ENCODE data around the gene OGFOD1.

Gene OGFOD1

DNA sequence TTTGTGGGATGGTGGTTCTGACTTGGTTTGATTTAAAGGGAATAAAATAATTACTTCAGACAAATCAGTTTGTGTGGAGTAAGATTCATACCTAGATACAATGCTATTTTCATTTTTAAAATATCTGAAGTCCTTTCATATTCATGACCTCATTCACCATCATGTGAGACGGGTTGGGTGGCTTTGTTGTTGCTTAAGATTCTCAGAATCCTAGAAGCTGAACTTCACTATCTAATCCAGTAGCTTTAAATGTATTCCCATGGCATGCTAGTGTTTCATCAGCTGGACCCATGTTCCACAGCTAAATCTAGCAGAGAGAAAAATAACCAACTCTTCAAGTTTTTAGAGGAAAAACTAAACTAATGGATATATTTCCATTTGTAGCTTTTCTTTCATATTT, 23.3 kb upstream of the OGFOD1 start:
- ATAC-seq, result no peak

DNA sequence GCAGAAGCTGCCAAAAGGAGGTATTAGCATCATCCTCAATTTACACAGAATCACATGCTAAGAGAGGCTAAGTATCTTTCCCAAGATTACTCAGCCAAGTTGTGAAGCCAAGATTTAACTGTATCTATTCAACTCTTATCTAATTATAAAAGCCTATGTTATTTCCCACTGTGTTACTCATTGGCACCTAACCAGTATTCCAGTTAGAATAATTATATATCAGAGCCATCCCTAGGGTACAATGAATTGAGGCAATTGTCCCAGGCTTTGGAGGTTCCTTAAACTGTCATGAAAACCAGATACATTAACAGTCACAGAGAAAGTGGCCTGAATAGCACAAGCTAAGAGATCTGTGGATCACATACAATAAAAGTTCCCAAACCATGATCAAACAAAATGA, 15.1 kb upstream of the OGFOD1 start:
- no peak for ATAC-seq

More for the DNA sequence above, 23.3 kb upstream of the OGFOD1 start:
- TF ChIP-seq ZNF565 (CRISPR knock-in tag; conservative IDR thresholded peaks at IDR 0.05; ENCODE audit: low read depth) (no peak), ARNTL (CRISPR knock-in tag; IDR thresholded peaks at IDR 0.05; ENCODE audit: borderline replicate concordance, low read depth) (no peak), ZC3H10 (CRISPR knock-in tag; IDR thresholded peaks at IDR 0.05) (no peak), ESRRG (CRISPR knock-in tag; IDR thresholded peaks at IDR 0.05) (no peak), ZFP3 (CRISPR knock-in tag; IDR thresholded peaks at IDR 0.05) (no peak), OSR1 (CRISPR knock-in tag; IDR thresholded peaks at IDR 0.05) (no peak), PPARA (CRISPR knock-in tag; IDR thresholded peaks at IDR 0.05; ENCODE audit: borderline replicate concordance) (no peak), BACH2 (CRISPR knock-in tag; IDR thresholded peaks at IDR 0.05; ENCODE audit: borderline replicate concordance) (no peak), ZFP30 (CRISPR knock-in tag; IDR thresholded peaks at IDR 0.05) (no peak), ISL1 (CRISPR knock-in tag; IDR thresholded peaks at IDR 0.05) (no peak), CSDC2 (CRISPR knock-in tag; IDR thresholded peaks at IDR 0.05) (no peak), GLIS3 (CRISPR knock-in tag; IDR thresholded peaks at IDR 0.05) (no peak), RARB (CRISPR knock-in tag; IDR thresholded peaks at IDR 0.05) (no peak), TCF4 (CRISPR knock-in tag; IDR thresholded peaks at IDR 0.05; ENCODE audit: borderline replicate concordance) (no peak)
- TF ChIP-seq, protein P1, sequence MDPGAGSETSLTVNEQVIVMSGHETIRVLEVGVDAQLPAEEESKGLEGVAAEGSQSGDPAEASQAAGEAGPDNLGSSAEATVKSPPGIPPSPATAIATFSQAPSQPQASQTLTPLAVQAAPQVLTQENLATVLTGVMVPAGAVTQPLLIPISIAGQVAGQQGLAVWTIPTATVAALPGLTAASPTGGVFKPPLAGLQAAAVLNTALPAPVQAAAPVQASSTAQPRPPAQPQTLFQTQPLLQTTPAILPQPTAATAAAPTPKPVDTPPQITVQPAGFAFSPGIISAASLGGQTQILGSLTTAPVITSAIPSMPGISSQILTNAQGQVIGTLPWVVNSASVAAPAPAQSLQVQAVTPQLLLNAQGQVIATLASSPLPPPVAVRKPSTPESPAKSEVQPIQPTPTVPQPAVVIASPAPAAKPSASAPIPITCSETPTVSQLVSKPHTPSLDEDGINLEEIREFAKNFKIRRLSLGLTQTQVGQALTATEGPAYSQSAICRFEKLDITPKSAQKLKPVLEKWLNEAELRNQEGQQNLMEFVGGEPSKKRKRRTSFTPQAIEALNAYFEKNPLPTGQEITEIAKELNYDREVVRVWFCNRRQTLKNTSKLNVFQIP (CRISPR knock-in tag; IDR thresholded peaks at IDR 0.05; ENCODE audit: borderline replicate concordance, low read depth), result no peak
- TF ChIP-seq, protein P2, sequence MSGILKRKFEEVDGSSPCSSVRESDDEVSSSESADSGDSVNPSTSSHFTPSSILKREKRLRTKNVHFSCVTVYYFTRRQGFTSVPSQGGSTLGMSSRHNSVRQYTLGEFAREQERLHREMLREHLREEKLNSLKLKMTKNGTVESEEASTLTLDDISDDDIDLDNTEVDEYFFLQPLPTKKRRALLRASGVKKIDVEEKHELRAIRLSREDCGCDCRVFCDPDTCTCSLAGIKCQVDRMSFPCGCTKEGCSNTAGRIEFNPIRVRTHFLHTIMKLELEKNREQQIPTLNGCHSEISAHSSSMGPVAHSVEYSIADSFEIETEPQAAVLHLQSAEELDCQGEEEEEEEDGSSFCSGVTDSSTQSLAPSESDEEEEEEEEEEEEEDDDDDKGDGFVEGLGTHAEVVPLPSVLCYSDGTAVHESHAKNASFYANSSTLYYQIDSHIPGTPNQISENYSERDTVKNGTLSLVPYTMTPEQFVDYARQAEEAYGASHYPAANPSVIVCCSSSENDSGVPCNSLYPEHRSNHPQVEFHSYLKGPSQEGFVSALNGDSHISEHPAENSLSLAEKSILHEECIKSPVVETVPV (CRISPR knock-in tag; IDR thresholded peaks at IDR 0.05), result no peak
- TF ChIP-seq, protein P3, sequence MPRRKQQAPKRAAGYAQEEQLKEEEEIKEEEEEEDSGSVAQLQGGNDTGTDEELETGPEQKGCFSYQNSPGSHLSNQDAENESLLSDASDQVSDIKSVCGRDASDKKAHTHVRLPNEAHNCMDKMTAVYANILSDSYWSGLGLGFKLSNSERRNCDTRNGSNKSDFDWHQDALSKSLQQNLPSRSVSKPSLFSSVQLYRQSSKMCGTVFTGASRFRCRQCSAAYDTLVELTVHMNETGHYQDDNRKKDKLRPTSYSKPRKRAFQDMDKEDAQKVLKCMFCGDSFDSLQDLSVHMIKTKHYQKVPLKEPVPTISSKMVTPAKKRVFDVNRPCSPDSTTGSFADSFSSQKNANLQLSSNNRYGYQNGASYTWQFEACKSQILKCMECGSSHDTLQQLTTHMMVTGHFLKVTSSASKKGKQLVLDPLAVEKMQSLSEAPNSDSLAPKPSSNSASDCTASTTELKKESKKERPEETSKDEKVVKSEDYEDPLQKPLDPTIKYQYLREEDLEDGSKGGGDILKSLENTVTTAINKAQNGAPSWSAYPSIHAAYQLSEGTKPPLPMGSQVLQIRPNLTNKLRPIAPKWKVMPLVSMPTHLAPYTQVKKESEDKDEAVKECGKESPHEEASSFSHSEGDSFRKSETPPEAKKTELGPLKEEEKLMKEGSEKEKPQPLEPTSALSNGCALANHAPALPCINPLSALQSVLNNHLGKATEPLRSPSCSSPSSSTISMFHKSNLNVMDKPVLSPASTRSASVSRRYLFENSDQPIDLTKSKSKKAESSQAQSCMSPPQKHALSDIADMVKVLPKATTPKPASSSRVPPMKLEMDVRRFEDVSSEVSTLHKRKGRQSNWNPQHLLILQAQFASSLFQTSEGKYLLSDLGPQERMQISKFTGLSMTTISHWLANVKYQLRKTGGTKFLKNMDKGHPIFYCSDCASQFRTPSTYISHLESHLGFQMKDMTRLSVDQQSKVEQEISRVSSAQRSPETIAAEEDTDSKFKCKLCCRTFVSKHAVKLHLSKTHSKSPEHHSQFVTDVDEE (CRISPR knock-in tag; IDR thresholded peaks at IDR 0.05), result no peak

More for the DNA sequence above, 15.1 kb upstream of the OGFOD1 start:
- TF ChIP-seq ISL1 (CRISPR knock-in tag; IDR thresholded peaks at IDR 0.05) (no peak), OSR1 (CRISPR knock-in tag; IDR thresholded peaks at IDR 0.05) (no peak), ZC3H10 (CRISPR knock-in tag; IDR thresholded peaks at IDR 0.05) (no peak), BACH2 (CRISPR knock-in tag; IDR thresholded peaks at IDR 0.05; ENCODE audit: borderline replicate concordance) (no peak), ARNTL (CRISPR knock-in tag; IDR thresholded peaks at IDR 0.05; ENCODE audit: borderline replicate concordance, low read depth) (no peak), RARB (CRISPR knock-in tag; IDR thresholded peaks at IDR 0.05) (no peak), ZNF8 (CRISPR knock-in tag; IDR thresholded peaks at IDR 0.05) (no peak), ZFP3 (CRISPR knock-in tag; IDR thresholded peaks at IDR 0.05) (no peak)
- TF ChIP-seq, protein P2 (CRISPR knock-in tag; IDR thresholded peaks at IDR 0.05), result no peak
- TF ChIP-seq, protein P3 (CRISPR knock-in tag; IDR thresholded peaks at IDR 0.05), result no peak
